Kidney epithelial cell (primary cell): ENCODE results near the gene PABPN1L. TPM values are rescaled to one million over a fixed set of nuclear protein-coding genes. Genes with fewer than 3 reads are reported as not detected.

Source experiments
- DNase-seq: peaks from one replicate; pipeline ENCODE4 v3.0.0-alpha.2; 2010; ENCODE audit warnings: low read depth
- H3K27me3 ChIP-seq: 2 replicates; pipeline ENCODE4 v1.6.0; 2011; ENCODE audit warnings: low read length; ENCODE audit not compliant: control insufficient read depth, insufficient read depth
- H3K36me3 ChIP-seq: 2 replicates; pipeline ENCODE4 v1.5.1; 2011; ENCODE audit warnings: low read length; ENCODE audit not compliant: control insufficient read depth, insufficient read depth
- H3K4me3 ChIP-seq: 2 replicates; pipeline ENCODE4 v1.5.1; 2011; ENCODE audit warnings: low read depth, mild to moderate bottlenecking, control low read depth, low read length
- total RNA-seq: library from RNA; depleted of rRNA; stranded (reverse); fragments of >200 nt; gene quantifications from 2 replicates; pipeline ENCODE4 v1.2.3, GENCODE V29; 2015
- TF ChIP-seq, protein P1 (sequence below): IDR thresholded peaks from 2 replicates; pipeline ENCODE4 v1.5.1; 2011; ENCODE audit warnings: mild to moderate bottlenecking, moderate library complexity, low read length, control low read depth, inconsistent platforms; ENCODE audit not compliant: insufficient read depth, poor library complexity, severe bottlenecking

Gene PABPN1L, protein sequence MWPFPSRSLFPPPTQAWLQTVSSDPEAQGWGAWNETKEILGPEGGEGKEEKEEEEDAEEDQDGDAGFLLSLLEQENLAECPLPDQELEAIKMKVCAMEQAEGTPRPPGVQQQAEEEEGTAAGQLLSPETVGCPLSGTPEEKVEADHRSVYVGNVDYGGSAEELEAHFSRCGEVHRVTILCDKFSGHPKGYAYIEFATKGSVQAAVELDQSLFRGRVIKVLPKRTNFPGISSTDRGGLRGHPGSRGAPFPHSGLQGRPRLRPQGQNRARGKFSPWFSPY
- total RNA-seq = not detected in 2 replicates

DNA sequence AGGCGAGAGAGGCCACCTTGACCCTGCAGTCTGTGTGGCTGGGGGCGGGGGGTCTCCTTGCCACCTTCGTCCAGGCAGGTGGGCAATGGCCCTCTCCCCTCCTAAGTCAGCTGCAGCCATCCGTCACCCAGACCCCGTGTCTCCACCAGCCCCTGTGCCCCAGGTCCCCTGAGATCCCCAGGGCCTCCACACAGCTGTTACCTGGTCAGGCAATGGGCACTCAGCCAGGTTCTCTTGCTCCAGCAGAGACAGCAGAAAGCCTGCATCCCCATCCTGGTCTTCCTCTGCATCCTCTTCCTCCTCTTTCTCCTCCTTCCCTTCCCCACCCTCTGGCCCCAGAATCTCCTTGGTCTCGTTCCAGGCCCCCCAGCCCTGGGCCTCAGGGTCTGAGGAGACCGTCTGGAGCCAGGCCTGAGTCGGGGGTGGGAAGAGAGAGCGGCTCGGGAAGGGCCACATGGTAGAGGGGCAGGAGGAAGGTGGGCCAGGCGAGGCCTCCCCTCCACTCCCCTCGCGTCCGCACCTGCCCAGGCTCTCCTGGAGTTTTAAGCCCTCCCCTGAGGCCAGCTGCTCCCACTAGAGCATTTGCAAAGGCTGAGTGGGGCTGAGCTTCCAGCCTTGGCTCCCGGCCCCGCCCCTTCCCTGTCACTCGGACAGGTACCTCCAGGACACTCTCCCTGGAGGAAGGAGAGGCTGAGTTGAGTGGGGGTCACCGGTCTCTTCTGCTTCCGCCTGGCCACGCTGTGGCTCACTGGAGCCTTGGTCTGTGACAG, at the start of gene PABPN1L:
Gene PABPN1L (minus strand): TSS at position 510 of the 770 bp plus-strand sequence. CDS start 54 bp downstream, at position 456.
- Histone ChIP-seq H3K36me3 (peaks cover 2% of the 10 kb centered on the region), H3K4me3 (no peak within 1 kb of the TSS), H3K27me3 (peaks cover 49% of the 10 kb centered on the region)
- DNase-seq = no peak
- TF ChIP-seq, protein P1, sequence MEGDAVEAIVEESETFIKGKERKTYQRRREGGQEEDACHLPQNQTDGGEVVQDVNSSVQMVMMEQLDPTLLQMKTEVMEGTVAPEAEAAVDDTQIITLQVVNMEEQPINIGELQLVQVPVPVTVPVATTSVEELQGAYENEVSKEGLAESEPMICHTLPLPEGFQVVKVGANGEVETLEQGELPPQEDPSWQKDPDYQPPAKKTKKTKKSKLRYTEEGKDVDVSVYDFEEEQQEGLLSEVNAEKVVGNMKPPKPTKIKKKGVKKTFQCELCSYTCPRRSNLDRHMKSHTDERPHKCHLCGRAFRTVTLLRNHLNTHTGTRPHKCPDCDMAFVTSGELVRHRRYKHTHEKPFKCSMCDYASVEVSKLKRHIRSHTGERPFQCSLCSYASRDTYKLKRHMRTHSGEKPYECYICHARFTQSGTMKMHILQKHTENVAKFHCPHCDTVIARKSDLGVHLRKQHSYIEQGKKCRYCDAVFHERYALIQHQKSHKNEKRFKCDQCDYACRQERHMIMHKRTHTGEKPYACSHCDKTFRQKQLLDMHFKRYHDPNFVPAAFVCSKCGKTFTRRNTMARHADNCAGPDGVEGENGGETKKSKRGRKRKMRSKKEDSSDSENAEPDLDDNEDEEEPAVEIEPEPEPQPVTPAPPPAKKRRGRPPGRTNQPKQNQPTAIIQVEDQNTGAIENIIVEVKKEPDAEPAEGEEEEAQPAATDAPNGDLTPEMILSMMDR = no peak

DNA sequence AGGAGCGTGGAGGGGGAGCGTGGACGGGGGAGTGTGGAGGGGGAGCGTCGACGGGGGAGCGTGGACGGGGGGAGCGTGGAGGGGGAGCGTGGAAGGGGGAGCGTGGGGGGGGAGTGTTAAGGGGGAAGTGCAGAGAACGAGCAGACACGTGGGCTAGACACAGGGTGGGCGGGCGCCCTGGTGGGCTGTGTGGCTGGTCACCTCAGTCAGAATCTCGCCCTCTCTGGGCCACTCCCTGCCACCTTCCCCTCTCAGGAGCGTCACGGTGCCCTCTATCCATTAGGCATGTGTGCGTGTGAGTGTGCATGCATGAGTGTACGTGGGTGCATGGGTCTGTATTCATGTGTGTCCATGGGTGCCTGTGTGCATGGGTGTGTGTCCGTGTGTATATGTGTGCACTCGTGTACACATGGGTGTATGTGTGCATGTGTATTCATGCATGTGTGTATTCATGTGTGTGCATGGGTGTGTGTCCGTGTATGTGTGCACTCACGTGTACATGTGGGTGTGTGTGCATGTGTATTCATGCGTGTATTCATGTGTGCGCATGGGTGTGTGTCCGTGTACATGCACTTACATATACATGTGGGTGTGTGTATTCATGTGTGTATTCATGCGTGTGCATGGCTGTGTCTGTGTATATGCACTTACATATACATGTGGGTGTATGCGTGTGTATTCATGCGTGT, 49.3 kb upstream of the PABPN1L start:
- H3K4me3 ChIP-seq = no peak overlapping the region
- no peaks in the 10 kb centered on the region for H3K36me3 ChIP-seq
- TF ChIP-seq, protein P1 = no peak
- no peak for DNase-seq
- peaks cover 32% of the 10 kb centered on the region for H3K27me3 ChIP-seq

DNA sequence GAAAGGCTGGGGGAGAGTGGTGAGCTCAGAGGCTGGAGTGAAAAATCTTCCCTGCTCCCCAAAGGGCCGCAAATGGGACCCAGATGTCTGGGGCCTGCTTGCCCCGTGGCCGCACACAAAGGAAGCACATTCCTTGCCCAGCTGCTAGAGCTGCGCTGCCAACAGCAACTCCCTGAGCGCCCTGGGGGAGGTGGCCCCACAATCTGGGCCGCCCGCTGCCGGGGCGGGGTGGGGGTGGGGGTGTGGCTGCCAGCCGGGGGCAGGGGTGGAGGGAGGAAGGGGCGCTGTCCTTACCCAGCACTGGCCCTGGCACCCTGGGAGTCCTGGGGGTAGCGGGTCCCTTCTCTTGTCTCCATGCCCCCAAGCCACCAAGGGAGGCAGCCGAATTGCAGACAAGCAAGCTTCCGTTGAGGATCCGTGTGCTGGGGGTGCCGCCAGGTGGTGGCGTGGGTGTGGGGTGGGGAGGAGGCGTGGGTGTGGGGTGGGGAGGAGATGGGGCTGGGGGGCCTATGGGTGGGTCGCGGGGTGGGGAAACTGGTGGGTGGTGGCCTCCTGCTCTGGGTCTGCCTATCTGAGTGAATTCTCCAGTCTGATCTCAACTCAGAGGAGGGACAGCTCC, 48.4 kb upstream of the PABPN1L start:
- DNase-seq = no peak
- TF ChIP-seq, protein P1 = no peak
- peaks cover 37% of the 10 kb centered on the region for H3K27me3 ChIP-seq
- H3K36me3 ChIP-seq = no peaks in the 10 kb centered on the region
- H3K4me3 ChIP-seq = no peak overlapping the region

DNA sequence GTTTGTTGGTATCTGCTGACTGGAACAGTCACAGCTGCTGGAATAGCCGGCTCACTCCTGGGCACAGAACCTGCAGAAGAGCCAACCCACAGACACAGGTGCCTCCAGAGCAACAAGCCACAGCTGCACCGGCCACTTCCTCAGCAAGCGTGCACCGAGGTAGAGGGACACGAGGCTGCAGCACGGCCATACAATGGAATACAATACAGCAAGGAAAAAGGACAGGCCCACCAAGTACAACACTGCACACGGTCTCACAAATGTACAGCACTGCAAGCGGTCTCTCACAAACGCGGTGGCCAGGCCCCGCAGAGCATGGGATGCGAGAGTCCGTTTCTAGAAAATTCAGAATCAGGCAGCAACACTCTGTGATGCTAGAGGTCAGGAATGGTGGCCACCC, 47.4 kb upstream of the PABPN1L start:
- no peak overlapping the region for H3K4me3 ChIP-seq
- H3K27me3 ChIP-seq = peaks cover 40% of the 10 kb centered on the region
- DNase-seq = no peak
- H3K36me3 ChIP-seq = no peaks in the 10 kb centered on the region
- TF ChIP-seq, protein P1 = no peak

DNA sequence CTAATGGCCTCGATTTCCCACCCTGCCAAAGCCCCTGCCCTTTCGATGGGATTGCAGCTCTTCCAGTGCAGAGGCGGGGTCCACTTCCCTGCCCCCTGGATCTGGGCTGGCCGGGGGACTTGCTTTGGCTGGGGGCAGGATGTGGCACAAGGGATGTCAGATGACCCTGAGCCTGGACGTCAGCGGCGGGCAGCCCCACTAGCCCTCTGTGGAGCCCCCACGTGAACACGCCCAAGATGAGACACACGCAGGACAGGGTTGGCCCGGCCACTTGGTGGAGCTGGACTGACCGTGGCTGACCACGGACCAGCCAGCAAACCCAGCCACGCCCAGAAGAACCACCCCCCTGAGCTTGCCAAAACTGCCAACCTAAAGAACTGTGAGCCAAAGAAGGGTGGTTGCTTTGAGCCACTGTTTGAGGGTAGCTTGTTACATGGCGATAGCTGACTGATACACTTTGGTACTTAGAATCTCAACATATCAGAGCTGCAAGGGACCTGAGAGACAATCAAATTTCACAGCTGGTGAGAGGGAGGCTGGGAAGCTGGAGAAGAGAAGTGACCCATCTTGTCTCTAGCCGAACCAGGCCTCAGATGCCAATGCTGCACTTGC, 46.6 kb upstream of the PABPN1L start:
- H3K27me3 ChIP-seq = peaks cover 40% of the 10 kb centered on the region
- DNase-seq = no peak
- TF ChIP-seq, protein P1 = no peak
- no peaks in the 10 kb centered on the region for H3K36me3 ChIP-seq
- no peak overlapping the region for H3K4me3 ChIP-seq
